Activated CD4-positive, alpha-beta T cell treated with anti-CD3 and anti-CD28 coated beads, Interleukin-2, amount 10 ng/mL, durations not matched to agents 24 days and 14 days (primary cell): ENCODE results near the gene VWA5B2. TPM values are rescaled to one million over a fixed set of nuclear protein-coding genes. Genes with fewer than 3 reads are reported as not detected.

Source experiments
- DNase-seq: peaks from one replicate; pipeline ENCODE4 v3.0.0; 2022
- H3K27ac Mint-ChIP-seq: one replicate; pipeline ENCODE4 v1.8.0; 2022; ENCODE audit warnings: mild to moderate bottlenecking, mixed read lengths
- H3K27me3 Mint-ChIP-seq: one replicate; pipeline ENCODE4 v1.8.0; 2022; ENCODE audit warnings: mixed read lengths
- H3K36me3 Mint-ChIP-seq: one replicate; pipeline ENCODE4 v1.8.0; 2022; ENCODE audit warnings: low read depth, mild to moderate bottlenecking, mixed read lengths
- H3K4me1 Mint-ChIP-seq: one replicate; pipeline ENCODE4 v1.8.0; 2021; ENCODE audit warnings: mixed read lengths
- H3K4me3 Mint-ChIP-seq: one replicate; pipeline ENCODE4 v1.8.0; 2022; ENCODE audit warnings: mild to moderate bottlenecking, moderate library complexity, mixed read lengths
- H3K9me3 Mint-ChIP-seq: one replicate; pipeline ENCODE4 v1.8.0; 2021; ENCODE audit warnings: mixed read lengths
- intact Hi-C: fragments of 100-400 bp; cut with micrococcal nuclease; formaldehyde crosslinking; loops from one replicate; pipeline ENCODE4 v1.15.1; 2023
- total RNA-seq: library from RNA; stranded (reverse); gene quantifications from 2 replicates; pipeline ENCODE4 v1.2.3, GENCODE V29; 2022

VWA5B2 gene
- total RNA-seq, 1 donor from 2014 or later = not detected

GRCh38 chr3:184231671-184232070 lies 2.3 kb downstream of the VWA5B2 start:
- H3K27ac Mint-ChIP-seq = no peak overlapping the region
- intact Hi-C loops = no loop called here
- H3K9me3 Mint-ChIP-seq = no peaks in the 10 kb centered on the region
- no peak for DNase-seq
- peaks cover 8% of the 10 kb centered on the region for H3K4me1 Mint-ChIP-seq
- peaks cover 2% of the 10 kb centered on the region for H3K36me3 Mint-ChIP-seq
- H3K4me3 Mint-ChIP-seq = peak overlapping the region; percentile 50
- H3K27me3 Mint-ChIP-seq = peaks cover 45% of the 10 kb centered on the region

- Mint-ChIP-seq H3K9me3 (no peaks in the 10 kb centered on the region), H3K27ac (no peak overlapping the region), H3K36me3 (peaks cover 2% of the 10 kb centered on the region), H3K27me3 (peaks cover 35% of the 10 kb centered on the region), H3K4me3 (no peak overlapping the region), H3K4me1 (peaks cover 8% of the 10 kb centered on the region)
- intact Hi-C loops = no loop called here
- DNase-seq = no peak
These were observed 3.9 kb downstream of the VWA5B2 start for GRCh38 chr3:184233127-184233843.

- no peak overlapping the region for H3K27ac Mint-ChIP-seq
- no peak overlapping the region for H3K4me3 Mint-ChIP-seq
- peaks cover 6% of the 10 kb centered on the region for H3K4me1 Mint-ChIP-seq
- intact Hi-C loops = no loop called here
- no peak for DNase-seq
- no peaks in the 10 kb centered on the region for H3K36me3 Mint-ChIP-seq
- H3K9me3 Mint-ChIP-seq = no peaks in the 10 kb centered on the region
- peaks cover 25% of the 10 kb centered on the region for H3K27me3 Mint-ChIP-seq
These were observed 4.8 kb downstream of the VWA5B2 start for GRCh38 chr3:184234224-184234623.

GRCh38 chr3:184234671-184235380 lies 5.4 kb downstream of the VWA5B2 start:
- peaks cover 25% of the 10 kb centered on the region for H3K27me3 Mint-ChIP-seq
- peaks cover 6% of the 10 kb centered on the region for H3K4me1 Mint-ChIP-seq
- intact Hi-C loops = no loop called here
- no peaks in the 10 kb centered on the region for H3K36me3 Mint-ChIP-seq
- H3K27ac Mint-ChIP-seq = no peak overlapping the region
- H3K4me3 Mint-ChIP-seq = no peak overlapping the region
- no peak for DNase-seq
- no peaks in the 10 kb centered on the region for H3K9me3 Mint-ChIP-seq

GRCh38 chr3:184235381-184236032 lies 6.1 kb downstream of the VWA5B2 start:
- H3K36me3 Mint-ChIP-seq = no peaks in the 10 kb centered on the region
- peaks cover 25% of the 10 kb centered on the region for H3K27me3 Mint-ChIP-seq
- H3K27ac Mint-ChIP-seq = no peak overlapping the region
- intact Hi-C loops = no loop called here
- no peak overlapping the region for H3K4me3 Mint-ChIP-seq
- H3K4me1 Mint-ChIP-seq = peaks cover 6% of the 10 kb centered on the region
- no peaks in the 10 kb centered on the region for H3K9me3 Mint-ChIP-seq
- no peak for DNase-seq

GRCh38 chr3:184236033-184236410 lies 6.6 kb downstream of the VWA5B2 start:
- no peak for DNase-seq
- H3K27me3 Mint-ChIP-seq = peaks cover 23% of the 10 kb centered on the region
- H3K4me3 Mint-ChIP-seq = no peak overlapping the region
- no peaks in the 10 kb centered on the region for H3K9me3 Mint-ChIP-seq
- intact Hi-C loops = no loop called here
- H3K4me1 Mint-ChIP-seq = peaks cover 4% of the 10 kb centered on the region
- no peaks in the 10 kb centered on the region for H3K36me3 Mint-ChIP-seq
- no peak overlapping the region for H3K27ac Mint-ChIP-seq

- Mint-ChIP-seq H3K9me3 (no peaks in the 10 kb centered on the region), H3K36me3 (no peaks in the 10 kb centered on the region), H3K27ac (no peak overlapping the region), H3K27me3 (peaks cover 17% of the 10 kb centered on the region), H3K4me1 (no peaks in the 10 kb centered on the region), H3K4me3 (no peak overlapping the region)
- intact Hi-C loops = no loop called here
- no peak for DNase-seq
These were observed 7.3 kb downstream of the VWA5B2 start for GRCh38 chr3:184236636-184237035.

GRCh38 chr3:184237211-184237610 lies 7.8 kb downstream of the VWA5B2 start:
- intact Hi-C loops = no loop called here
- H3K27me3 Mint-ChIP-seq = peaks cover 11% of the 10 kb centered on the region
- H3K9me3 Mint-ChIP-seq = no peaks in the 10 kb centered on the region
- no peak overlapping the region for H3K27ac Mint-ChIP-seq
- no peaks in the 10 kb centered on the region for H3K4me1 Mint-ChIP-seq
- H3K4me3 Mint-ChIP-seq = no peak overlapping the region
- DNase-seq = no peak
- peaks cover 2% of the 10 kb centered on the region for H3K36me3 Mint-ChIP-seq

- Mint-ChIP-seq H3K27ac (no peak overlapping the region), H3K9me3 (no peaks in the 10 kb centered on the region), H3K4me3 (no peak overlapping the region), H3K27me3 (peaks cover 5% of the 10 kb centered on the region), H3K36me3 (peaks cover 8% of the 10 kb centered on the region), H3K4me1 (no peaks in the 10 kb centered on the region)
- intact Hi-C loops = no loop called here
- DNase-seq = no peak
These were observed 8.4 kb downstream of the VWA5B2 start for GRCh38 chr3:184237807-184238206.

GRCh38 chr3:184238246-184238818 lies 8.9 kb downstream of the VWA5B2 start:
- Mint-ChIP-seq H3K36me3 (peaks cover 11% of the 10 kb centered on the region), H3K27me3 (peaks cover 3% of the 10 kb centered on the region), H3K27ac (no peak overlapping the region), H3K9me3 (no peaks in the 10 kb centered on the region), H3K4me3 (no peak overlapping the region), H3K4me1 (no peaks in the 10 kb centered on the region)
- intact Hi-C loops = no loop called here
- no peak for DNase-seq

- Mint-ChIP-seq H3K36me3 (peaks cover 14% of the 10 kb centered on the region), H3K4me1 (no peaks in the 10 kb centered on the region), H3K9me3 (no peaks in the 10 kb centered on the region), H3K27ac (no peak overlapping the region), H3K27me3 (no peaks in the 10 kb centered on the region), H3K4me3 (no peak overlapping the region)
- DNase-seq = peak; percentile 48
- intact Hi-C loops = no loop called here
These were observed 9.8 kb downstream of the VWA5B2 start for GRCh38 chr3:184239221-184239620.

GRCh38 chr3:184239708-184240107 lies 10.3 kb downstream of the VWA5B2 start:
- Mint-ChIP-seq H3K9me3 (no peaks in the 10 kb centered on the region), H3K4me1 (no peaks in the 10 kb centered on the region), H3K36me3 (peaks cover 19% of the 10 kb centered on the region), H3K27ac (no peak overlapping the region), H3K27me3 (no peaks in the 10 kb centered on the region), H3K4me3 (no peak overlapping the region)
- DNase-seq = no peak
- intact Hi-C loops = no loop called here

GRCh38 chr3:184240384-184241140 lies 11.2 kb downstream of the VWA5B2 start:
- peaks cover 26% of the 10 kb centered on the region for H3K36me3 Mint-ChIP-seq
- H3K4me1 Mint-ChIP-seq = no peaks in the 10 kb centered on the region
- no peak overlapping the region for H3K27ac Mint-ChIP-seq
- intact Hi-C loops = no loop called here
- H3K27me3 Mint-ChIP-seq = no peaks in the 10 kb centered on the region
- no peak overlapping the region for H3K4me3 Mint-ChIP-seq
- no peaks in the 10 kb centered on the region for H3K9me3 Mint-ChIP-seq
- peak; percentile 59 for DNase-seq
